ENCODE results near the gene STUM. TPM values are rescaled to one million over a fixed set of nuclear protein-coding genes. Genes with fewer than 3 reads are reported as not detected.

The STUM gene
- total RNA-seq, 1 experiment from 2014 or later, result 0.03 TPM

DNA sequence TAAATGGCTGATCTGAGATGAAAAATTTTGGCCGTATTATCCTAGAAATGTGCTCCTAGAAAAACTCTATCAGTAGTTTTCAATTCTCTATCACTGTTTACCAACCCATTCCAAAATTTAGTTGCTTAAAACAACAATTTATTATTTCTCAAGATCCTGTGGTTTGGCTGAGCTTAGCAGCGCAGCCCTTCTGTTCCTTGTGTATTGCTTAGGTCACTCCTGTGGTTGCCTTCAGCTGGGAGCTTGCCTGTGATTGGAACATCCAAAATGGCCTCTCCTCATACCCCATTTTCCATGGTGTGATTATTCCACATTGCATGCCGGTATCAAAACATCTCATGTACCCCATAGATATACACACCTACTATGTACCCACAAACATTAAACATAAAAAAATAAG is 22.8 kb upstream of the STUM start:
- Histone ChIP-seq H3K9me3 (ENCODE audit: control insufficient read depth, insufficient read depth, low read depth, low read length) (no peaks in the 10 kb centered on the region), H3K4me1 (ENCODE audit: control insufficient read depth, insufficient read depth, low read length) (no peaks in the 10 kb centered on the region), H3K27me3 (ENCODE audit: control insufficient read depth, insufficient read depth, low read length) (peaks cover 4% of the 10 kb centered on the region), H3K27ac (ENCODE audit: low read length) (no peak overlapping the region), H3K36me3 (ENCODE audit: control insufficient read depth, insufficient read depth, low read length) (no peaks in the 10 kb centered on the region), H3K4me3 (ENCODE audit: low read depth in 2 of 2, low read length in 2 of 2) (no peak overlapping the region)
- CTCF ChIA-PET, result no interaction called here
- DNase-seq (ENCODE audit: low read depth, low spot score) (no peak), ATAC-seq (no peak)
- in situ Hi-C loops (cut with HindIII; ENCODE audit: low pct_unique_long_range_greater_than_20kb, low sequenced_read_pairs) (no loop called here), intact Hi-C loops (cut with micrococcal nuclease; ENCODE audit: unreplicated experiment) (no loop called here)
- BruUV-seq (replicated peaks), result no TSS peak
- TF ChIP-seq, protein P1, sequence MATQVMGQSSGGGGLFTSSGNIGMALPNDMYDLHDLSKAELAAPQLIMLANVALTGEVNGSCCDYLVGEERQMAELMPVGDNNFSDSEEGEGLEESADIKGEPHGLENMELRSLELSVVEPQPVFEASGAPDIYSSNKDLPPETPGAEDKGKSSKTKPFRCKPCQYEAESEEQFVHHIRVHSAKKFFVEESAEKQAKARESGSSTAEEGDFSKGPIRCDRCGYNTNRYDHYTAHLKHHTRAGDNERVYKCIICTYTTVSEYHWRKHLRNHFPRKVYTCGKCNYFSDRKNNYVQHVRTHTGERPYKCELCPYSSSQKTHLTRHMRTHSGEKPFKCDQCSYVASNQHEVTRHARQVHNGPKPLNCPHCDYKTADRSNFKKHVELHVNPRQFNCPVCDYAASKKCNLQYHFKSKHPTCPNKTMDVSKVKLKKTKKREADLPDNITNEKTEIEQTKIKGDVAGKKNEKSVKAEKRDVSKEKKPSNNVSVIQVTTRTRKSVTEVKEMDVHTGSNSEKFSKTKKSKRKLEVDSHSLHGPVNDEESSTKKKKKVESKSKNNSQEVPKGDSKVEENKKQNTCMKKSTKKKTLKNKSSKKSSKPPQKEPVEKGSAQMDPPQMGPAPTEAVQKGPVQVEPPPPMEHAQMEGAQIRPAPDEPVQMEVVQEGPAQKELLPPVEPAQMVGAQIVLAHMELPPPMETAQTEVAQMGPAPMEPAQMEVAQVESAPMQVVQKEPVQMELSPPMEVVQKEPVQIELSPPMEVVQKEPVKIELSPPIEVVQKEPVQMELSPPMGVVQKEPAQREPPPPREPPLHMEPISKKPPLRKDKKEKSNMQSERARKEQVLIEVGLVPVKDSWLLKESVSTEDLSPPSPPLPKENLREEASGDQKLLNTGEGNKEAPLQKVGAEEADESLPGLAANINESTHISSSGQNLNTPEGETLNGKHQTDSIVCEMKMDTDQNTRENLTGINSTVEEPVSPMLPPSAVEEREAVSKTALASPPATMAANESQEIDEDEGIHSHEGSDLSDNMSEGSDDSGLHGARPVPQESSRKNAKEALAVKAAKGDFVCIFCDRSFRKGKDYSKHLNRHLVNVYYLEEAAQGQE (IDR thresholded peaks at IDR 0.05; ENCODE audit: insufficient read depth in 1 of 2, low read depth in 2 of 2, low read length in 1 of 2), result no peak
- TF ChIP-seq, protein P2, sequence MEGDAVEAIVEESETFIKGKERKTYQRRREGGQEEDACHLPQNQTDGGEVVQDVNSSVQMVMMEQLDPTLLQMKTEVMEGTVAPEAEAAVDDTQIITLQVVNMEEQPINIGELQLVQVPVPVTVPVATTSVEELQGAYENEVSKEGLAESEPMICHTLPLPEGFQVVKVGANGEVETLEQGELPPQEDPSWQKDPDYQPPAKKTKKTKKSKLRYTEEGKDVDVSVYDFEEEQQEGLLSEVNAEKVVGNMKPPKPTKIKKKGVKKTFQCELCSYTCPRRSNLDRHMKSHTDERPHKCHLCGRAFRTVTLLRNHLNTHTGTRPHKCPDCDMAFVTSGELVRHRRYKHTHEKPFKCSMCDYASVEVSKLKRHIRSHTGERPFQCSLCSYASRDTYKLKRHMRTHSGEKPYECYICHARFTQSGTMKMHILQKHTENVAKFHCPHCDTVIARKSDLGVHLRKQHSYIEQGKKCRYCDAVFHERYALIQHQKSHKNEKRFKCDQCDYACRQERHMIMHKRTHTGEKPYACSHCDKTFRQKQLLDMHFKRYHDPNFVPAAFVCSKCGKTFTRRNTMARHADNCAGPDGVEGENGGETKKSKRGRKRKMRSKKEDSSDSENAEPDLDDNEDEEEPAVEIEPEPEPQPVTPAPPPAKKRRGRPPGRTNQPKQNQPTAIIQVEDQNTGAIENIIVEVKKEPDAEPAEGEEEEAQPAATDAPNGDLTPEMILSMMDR (IDR thresholded peaks at IDR 0.05), result no peak
- no peak for TF ChIP-seq POLR2AphosphoS5 (IDR thresholded peaks at IDR 0.05; ENCODE audit: low read depth, low read length)
- TF ChIP-seq TCF7L2 (IDR thresholded peaks at IDR 0.05; ENCODE audit: low read depth, low read length), result no peak
- no peak for TF ChIP-seq SIN3A (IDR thresholded peaks at IDR 0.05; ENCODE audit: borderline replicate concordance, insufficient read depth, low read depth, low read length)
- POLR2A ChIA-PET, result no interaction called here

DNA sequence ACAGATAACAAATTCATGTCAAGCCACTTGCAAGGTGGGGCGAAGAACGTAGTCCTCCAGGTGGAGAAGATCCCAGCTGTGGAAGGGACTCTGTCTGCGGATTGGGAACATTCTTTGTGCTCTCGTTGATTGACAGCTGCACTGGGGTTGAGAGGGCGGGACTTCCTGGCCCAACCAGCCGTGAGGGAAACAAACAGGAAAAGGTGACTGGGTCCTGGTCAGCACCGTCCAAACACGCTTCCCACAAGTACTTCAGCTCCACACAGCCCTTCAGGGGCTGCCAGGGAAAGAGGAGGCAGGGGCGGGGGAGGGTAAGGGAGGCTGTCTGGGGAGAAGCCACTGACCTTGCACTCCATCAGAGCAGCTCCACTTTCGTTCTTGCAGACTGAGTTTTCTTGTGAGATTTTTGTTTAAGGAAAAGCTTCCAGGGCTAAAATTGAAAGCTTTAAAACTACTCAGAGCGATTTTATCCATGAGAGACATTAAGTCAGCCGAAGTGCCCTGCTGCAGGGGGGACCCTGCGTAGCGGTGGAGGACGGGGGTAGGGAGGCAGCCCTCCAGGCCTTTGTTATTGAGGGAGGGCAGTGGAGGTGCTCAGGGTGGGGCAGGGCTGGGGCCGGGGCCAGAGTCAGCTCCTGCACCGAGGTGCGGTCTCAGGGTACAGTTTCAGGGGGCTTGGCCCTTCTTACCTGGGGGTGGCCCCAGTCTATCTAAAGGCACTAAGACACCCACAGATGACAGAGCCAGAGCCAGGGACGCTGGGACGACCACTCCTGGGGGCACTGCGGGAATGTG is 21.6 kb upstream of the STUM start:
- ATAC-seq, result peak; percentile 77
- Histone ChIP-seq H3K27me3 (ENCODE audit: control insufficient read depth, insufficient read depth, low read length) (peaks cover 4% of the 10 kb centered on the region), H3K27ac (ENCODE audit: low read length) (peak overlapping the region; percentile 49; the same call in 1 of the 2 replicates), H3K36me3 (ENCODE audit: control insufficient read depth, insufficient read depth, low read length) (no peaks in the 10 kb centered on the region), H3K9me3 (ENCODE audit: control insufficient read depth, insufficient read depth, low read depth, low read length) (no peaks in the 10 kb centered on the region), H3K4me3 (ENCODE audit: low read depth in 2 of 2, low read length in 2 of 2) (peak overlapping the region in 1 of 2 experiments; percentile 13; a peak in 2 of 4 replicates), H3K4me1 (ENCODE audit: control insufficient read depth, insufficient read depth, low read length) (no peaks in the 10 kb centered on the region)
- POLR2A ChIA-PET, result interaction anchor here (0.6 to 0.7 kb wide), 2 partner anchors 107 to 224 kb away, joined by 3 to 9 read pairs; no protein-coding TSS in a partner anchor
- intact Hi-C loops (cut with micrococcal nuclease; ENCODE audit: unreplicated experiment) (no loop called here), in situ Hi-C loops (cut with HindIII; ENCODE audit: low pct_unique_long_range_greater_than_20kb, low sequenced_read_pairs) (no loop called here)
- CTCF ChIA-PET, result no interaction called here
- no peak for DNase-seq (ENCODE audit: low read depth, low spot score)
- TF ChIP-seq POLR2AphosphoS5 (IDR thresholded peaks at IDR 0.05; ENCODE audit: low read depth, low read length) (no peak), SIN3A (IDR thresholded peaks at IDR 0.05; ENCODE audit: borderline replicate concordance, insufficient read depth, low read depth, low read length) (no peak), TCF7L2 (IDR thresholded peaks at IDR 0.05; ENCODE audit: low read depth, low read length) (no peak)
- TF ChIP-seq, protein P1 (IDR thresholded peaks at IDR 0.05; ENCODE audit: insufficient read depth in 1 of 2, low read depth in 2 of 2, low read length in 1 of 2), result no peak
- TF ChIP-seq, protein P2 (IDR thresholded peaks at IDR 0.05), result no peak
- no TSS peak for BruUV-seq (replicated peaks)

All from Panc1 (cell line).